HK-2 (cell line): Measurements from ENCODE around the gene SEC62.
"Not testable (repeated sequence)": the region's sequence is repeated elsewhere in the genome, so short reads cannot be mapped to it uniquely, and the experiment has no call there.

Source experiments
- DNase-seq: peaks from one replicate; pipeline ENCODE4 v3.0.0-alpha.2; 2018; ENCODE audit not compliant: unreplicated experiment

Gene SEC62

GRCh38 chr3:170016057-170016456 is 49.5 kb downstream of the SEC62 start:
- no peak for DNase-seq

DNA sequence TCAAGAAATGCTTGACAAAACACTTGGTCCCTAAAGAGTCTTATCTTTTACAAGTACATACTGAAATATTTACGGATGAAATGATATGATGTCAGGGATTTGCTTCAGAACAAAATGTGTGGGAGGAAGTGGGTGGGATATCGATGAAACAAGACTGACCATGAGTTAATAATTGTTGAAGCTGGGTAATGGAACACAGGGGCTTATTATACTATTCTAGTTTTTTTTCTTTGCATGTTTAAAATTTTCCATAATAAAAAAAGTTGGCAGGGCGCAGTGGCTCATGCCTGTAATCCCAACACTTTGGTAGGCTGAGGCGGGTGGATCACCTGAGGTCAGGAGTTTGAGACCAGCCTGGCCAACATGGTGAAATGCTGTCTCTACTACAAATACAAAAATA is 52.7 kb downstream of the SEC62 start:
- not testable (repeated sequence) for DNase-seq

DNA sequence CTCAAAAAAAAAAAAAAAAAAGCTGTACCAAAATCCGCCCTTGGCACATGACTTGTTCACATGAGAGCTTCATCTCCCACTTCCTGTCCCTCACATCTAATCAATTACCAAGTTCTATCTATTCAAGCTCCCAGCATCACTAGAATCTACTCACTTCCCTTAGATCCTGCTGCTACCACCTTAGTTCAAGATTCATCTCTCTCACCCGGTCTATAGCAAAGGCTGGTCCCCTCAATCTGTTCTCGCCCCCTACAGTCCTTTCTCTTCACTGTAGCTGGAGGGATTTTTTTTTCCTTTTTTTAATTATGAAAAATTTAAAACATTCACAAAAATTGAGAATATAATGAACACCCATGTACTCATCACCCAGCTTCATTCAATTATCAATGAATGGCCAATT is 54.5 kb downstream of the SEC62 start:
- DNase-seq, result no peak

GRCh38 chr3:170022336-170022735 is 55.7 kb downstream of the SEC62 start:
- DNase-seq, result no peak

- DNase-seq, result no peak
Measured at GRCh38 chr3:170023165-170023564, 56.6 kb downstream of the SEC62 start.

- no peak for DNase-seq
Measured at GRCh38 chr3:170024581-170024980, 58.0 kb downstream of the SEC62 start.

GRCh38 chr3:170027233-170028102 is 60.9 kb downstream of the SEC62 start:
- DNase-seq, result no peak

- DNase-seq, result no peak
Measured at GRCh38 chr3:170033489-170033888, 66.9 kb downstream of the SEC62 start.

DNA sequence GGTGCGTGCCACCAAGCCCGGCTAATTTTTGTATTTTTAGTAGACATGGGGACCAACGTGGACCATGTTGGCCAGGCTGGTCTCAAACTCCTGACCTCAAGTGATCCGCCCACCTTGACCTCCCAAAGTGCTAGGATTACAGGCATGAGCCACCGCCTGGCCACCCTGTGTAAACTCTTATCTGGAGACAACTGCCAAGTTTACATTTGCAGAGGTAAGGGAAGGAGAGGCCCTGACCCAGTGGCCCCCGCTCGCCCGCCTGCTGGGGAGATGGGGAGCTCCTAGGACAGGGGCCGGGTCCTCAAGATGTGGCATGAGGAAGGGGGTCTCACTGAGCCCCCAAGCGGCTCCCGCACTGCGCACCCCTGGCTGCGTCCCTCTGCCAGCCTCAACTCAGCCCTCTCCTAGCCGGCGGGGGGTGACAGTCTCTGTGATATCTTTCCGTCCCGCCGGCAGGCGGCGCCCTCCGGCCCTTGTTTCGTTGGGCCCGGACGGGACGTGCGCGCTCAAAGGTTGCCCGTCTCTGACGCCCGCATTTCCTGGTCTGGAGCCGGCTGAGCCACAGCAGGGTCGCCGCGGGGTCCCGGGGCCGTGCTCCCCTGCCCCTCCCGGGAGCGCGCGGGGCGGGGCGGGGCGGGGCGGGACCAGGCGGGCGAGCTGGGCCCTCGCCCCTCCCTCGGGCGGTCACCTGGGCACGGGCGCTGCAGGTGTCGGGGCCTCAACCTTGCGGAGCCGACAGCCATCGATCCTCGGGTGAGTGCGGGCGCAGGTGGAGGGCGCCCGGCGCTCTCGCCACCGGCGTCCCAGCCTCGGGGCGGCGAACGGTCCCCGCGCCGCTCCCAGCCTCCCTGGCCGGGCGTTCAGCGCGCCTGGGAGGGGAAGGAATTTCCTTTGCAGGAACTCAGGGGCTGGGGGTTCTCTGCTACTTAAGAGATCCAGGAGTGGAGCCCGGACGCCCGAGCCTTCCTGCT is 71.1 kb downstream of the SEC62 start, which contains the start of gene GPR160:
GPR160 (plus strand) TSS at position 533 of the 971 bp plus-strand sequence. CDS start 45,978 bp downstream, outside the sequence.
- DNase-seq, result peak; percentile 81

GRCh38 chr3:170038434-170039110 is 72.0 kb downstream of the SEC62 start:
- no peak for DNase-seq

DNA sequence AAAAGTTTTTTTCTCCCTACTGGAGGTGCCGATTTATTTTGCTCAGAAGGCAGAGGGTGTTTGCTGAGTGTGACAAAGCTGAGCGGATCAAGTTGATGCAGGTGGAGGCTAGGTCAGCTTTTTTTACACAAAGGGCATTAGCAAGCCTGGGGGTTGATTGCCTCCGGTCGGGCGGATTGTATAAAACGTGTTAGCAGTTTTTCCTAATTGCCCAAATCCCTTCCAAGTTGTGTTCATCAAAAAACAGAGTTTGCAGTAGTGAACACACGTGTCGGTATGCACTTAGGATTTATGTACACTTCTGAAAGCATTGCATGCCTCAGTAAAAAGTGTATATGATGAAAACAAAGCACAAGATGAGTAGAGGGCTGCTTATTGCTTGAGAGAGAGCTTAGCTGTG is 73.8 kb downstream of the SEC62 start:
- DNase-seq, result no peak

GRCh38 chr3:170043506-170043905 is 76.9 kb downstream of the SEC62 start:
- DNase-seq, result no peak

- DNase-seq, result no peak
Measured at GRCh38 chr3:170044271-170044670, 77.7 kb downstream of the SEC62 start.

GRCh38 chr3:170044795-170045244 is 78.2 kb downstream of the SEC62 start:
- DNase-seq, result no peak

DNA sequence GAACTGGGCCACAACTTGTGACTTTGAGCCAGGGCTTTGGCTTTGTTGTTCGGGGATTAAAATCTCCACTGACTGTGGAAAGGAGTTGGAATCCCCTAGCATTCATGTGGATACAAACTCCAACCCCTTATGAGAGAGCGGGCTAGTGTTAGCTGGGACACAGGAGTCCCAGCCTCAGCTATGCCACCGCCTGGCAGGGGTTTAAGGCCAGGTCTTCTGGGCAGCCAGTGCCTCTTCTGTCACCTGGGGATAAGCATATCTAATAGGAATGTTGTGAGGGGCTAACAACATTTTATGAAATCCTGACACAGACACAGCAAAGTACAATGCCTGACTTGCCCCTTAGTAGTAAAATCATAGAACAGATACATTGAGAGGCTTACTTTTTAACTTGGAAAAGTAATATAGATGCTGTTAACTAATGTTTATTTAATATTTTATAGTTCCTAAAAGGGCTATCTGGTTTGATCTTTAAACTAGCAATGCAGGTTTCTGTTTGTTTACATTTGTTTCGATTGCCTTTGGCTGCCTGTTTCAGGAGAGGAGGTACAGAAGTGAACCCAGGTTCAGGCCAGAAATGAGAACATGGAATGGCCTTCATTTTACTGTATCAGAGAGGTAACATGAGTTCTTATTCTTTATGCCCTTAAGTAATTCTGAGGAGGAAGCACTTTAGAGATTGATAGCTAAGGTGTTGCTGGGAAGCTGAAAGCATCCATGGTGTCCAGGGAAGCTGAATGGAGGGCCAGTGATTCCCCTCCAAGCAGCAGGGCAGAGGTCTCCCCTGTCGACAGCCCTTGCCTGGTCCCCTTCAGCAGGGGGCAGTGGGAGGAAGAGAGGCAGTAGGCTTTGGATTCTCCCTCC is 79.9 kb downstream of the SEC62 start:
- no peak for DNase-seq

DNA sequence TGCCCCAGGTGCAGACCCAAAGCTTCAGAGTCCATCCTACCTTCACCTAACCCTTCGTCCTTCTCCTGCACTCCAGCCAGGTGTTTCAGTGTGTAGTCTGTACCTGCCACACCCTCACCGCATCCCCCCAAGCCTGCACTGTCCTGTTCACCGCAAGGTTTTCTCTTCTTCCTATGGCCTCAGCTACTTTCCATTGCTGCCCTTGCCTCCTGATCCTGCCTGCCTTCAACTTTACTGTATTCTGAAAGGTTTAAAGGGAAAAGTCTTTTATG is 80.5 kb downstream of the SEC62 start:
- DNase-seq, result no peak
